Mesodermal cell (in vitro differentiated cells): ENCODE data around the gene FICD.

Experiments
- H3K27ac ChIP-seq: 2 replicates; pipeline ENCODE4 v1.7.0; 2013; ENCODE audit warnings: mild to moderate bottlenecking, low read depth, low read length, moderate library complexity; ENCODE audit not compliant: severe bottlenecking
- H3K36me3 ChIP-seq: 2 replicates; pipeline ENCODE4 v1.7.1; 2013; ENCODE audit warnings: mild to moderate bottlenecking, low read length, moderate library complexity; ENCODE audit not compliant: control insufficient read depth, insufficient read depth
- H3K4me1 ChIP-seq: one replicate; pipeline ENCODE4 v1.7.1; 2013; ENCODE audit warnings: mild to moderate bottlenecking, low read length; ENCODE audit not compliant: insufficient read depth, control insufficient read depth, poor library complexity, severe bottlenecking
- H3K4me3 ChIP-seq: 2 replicates; pipeline ENCODE4 v1.7.0; 2013; ENCODE audit warnings: low read length, control low read depth, mild to moderate bottlenecking; ENCODE audit not compliant: insufficient read depth, poor library complexity, severe bottlenecking; ENCODE audit errors: extremely low read depth
- H3K9me3 ChIP-seq: 2 replicates; pipeline ENCODE4 v1.7.1; 2013; ENCODE audit warnings: mild to moderate bottlenecking, low read length, moderate library complexity; ENCODE audit not compliant: control insufficient read depth
- WGBS, 2 experiments: methylation state at CpG; one replicate each; pipeline ENCODE4 v1.1.5; 2013; ENCODE audit warnings: missing lambda C conversion rate in 2 of 2; ENCODE audit not compliant: insufficient coverage in 2 of 2; 5-methylcytosine and 5-hydroxymethylcytosine counted together

FICD gene

DNA sequence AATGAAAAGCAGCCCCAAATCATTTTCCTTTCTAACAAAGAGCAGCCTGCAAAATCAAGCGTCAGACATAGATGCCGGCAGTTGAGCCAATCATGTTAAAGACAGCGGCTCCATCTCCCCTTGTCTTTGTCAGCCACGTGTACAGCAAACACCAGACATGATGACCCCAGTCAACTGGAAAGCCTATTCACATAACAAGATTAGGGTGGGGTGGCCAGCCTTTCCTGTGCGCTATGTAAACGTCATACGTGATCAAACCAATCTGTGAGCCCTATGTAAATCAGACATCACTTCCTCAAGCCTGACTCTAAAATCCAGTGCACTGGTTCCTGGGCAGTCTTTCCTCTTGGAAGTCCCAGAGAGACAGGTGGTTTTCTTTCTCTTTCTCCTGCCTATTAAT, 9.9 kb upstream of the FICD start:
- H3K4me1 ChIP-seq, result no peaks in the 10 kb centered on the region
- 81 to 93% methylated on average over 7 of the region's 7 CpGs for WGBS, 2 experiments

DNA sequence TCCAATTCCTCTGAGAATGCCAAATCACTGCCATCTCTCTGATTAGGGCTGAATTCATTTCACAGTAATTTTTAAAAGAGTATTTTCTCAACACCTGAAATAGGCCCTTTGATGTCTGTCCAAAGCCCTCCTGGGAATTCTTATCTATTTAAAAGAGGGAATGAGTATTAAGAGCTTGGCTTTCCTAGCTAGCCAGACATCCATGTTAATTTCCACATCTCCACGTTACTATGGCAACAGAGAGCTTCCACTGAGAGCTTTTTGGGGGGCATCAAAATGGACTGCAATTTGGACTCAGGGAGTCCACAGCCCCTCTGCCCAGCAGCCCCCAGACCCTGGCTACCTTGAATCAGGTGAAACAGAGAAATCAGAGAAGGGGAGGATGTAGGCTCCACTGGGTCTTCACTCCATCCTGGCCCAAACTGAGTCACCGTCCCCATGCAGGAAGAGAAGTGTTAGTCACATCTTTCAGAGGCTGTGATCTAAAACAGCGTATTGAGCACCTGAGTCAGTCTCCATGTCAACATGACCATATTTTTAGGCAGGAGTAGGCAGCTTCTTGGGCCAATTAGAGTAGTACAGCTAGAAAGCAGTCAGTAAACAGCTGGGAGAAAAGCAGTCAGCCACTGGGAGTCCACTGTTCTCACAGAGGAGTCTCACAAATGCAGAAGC, 7.0 kb upstream of the FICD start:
- H3K27ac ChIP-seq, result no peak overlapping the region
- peaks cover 18% of the 10 kb centered on the region for H3K9me3 ChIP-seq
- WGBS, 2 experiments, result 88 to 89% methylated on average over 3 of the region's 3 CpGs
- H3K4me3 ChIP-seq, result no peak overlapping the region
- no peaks in the 10 kb centered on the region for H3K36me3 ChIP-seq
- no peaks in the 10 kb centered on the region for H3K4me1 ChIP-seq

More for the DNA sequence above, 9.9 kb upstream of the FICD start:
- H3K9me3 ChIP-seq, result peaks cover 24% of the 10 kb centered on the region
- no peak overlapping the region for H3K4me3 ChIP-seq
- H3K27ac ChIP-seq, result no peak overlapping the region
- H3K36me3 ChIP-seq, result no peaks in the 10 kb centered on the region

DNA sequence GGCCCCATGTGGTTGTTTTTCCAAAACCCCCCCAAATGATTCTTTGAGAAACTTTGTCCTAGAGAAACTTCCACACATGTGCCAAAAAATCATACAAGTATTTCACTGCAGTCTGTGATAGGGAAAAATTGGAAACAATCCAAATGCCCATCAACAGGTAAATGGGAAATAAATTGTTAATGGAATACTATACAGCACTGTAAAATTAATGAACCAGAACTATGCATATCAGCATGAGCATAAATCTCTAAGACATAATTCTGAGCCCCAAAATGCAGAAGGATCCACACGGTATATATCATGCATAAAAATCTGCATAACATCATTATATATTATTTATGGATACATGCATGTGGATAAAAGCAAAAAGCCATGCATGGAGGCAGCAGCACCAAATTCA, 5.3 kb upstream of the FICD start:
- Histone ChIP-seq H3K9me3 (peaks cover 6% of the 10 kb centered on the region), H3K4me3 (no peak overlapping the region), H3K36me3 (no peaks in the 10 kb centered on the region), H3K4me1 (no peaks in the 10 kb centered on the region), H3K27ac (no peak overlapping the region)
- no CpG with 5 or more reads among the region's 1 CpG for WGBS, 2 experiments

DNA sequence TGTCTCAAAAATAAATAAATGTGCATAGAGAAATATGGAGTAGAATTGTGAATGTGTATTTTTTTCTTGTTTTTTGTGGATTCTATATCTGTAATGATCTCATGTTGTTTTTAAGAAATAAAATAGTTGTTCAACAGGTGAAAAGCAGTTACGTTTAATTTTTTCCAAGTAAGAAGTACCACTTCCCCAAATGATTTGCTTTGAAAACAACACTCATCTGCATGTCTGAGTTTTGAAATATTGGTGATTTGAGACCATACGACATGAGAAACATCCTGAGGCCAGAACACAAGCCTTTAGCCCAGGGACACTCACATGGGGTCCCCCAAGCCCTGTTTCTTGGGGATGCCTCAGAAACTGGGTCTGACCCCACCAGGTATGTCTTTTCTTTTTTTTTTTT, 4.2 kb upstream of the FICD start:
- Histone ChIP-seq H3K36me3 (no peaks in the 10 kb centered on the region), H3K27ac (no peak overlapping the region), H3K4me3 (no peak overlapping the region), H3K9me3 (peaks cover 6% of the 10 kb centered on the region), H3K4me1 (no peaks in the 10 kb centered on the region)
- 63% methylated on average over 1 of the region's 2 CpGs; no CpG with 5 or more reads in 1 of the 2 experiments for WGBS, 2 experiments

DNA sequence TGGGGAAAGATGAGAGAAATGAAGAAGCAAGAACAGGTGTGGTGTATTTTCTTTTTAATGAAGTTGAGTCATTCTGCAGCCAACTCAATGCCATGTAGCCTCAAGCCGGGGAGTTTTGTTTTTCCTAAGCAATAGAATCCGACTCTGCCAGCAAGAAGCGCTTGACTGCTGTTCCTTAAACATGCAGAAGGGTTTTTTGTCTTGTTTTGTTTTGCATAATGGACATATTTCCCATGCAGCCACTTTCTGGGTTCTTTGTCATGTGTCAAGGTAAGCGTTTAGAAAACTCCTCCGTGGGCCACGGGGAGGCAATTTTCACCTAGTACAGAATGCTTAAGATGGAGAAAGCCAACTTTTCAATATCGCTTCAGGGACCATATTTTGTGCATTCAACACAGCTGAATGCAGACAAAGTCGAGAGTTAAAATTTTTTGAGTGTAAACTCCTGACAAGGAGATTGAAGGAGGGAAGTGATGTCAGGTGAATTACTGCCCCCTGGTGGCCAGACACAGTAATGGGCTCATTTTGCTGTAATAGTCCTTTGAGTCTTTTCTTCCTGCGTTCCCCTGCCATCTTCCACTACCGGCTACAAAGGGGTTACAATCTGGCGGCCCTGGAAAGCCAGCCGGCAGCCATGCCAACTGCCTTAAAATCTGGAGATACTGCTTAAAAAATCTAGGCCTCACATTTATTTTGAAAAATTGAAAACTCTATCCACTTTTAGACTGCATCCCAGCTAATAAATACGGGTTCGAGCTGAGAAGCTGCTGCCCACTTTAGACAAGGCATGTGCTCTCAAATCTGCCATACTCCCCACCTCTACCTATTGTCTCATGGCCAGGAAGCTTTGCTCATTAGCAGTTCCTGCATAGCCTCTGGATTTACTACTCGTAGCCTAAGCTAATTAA, 3.2 kb upstream of the FICD start:
- peaks cover 6% of the 10 kb centered on the region for H3K9me3 ChIP-seq
- no peaks in the 10 kb centered on the region for H3K4me1 ChIP-seq
- no peak overlapping the region for H3K4me3 ChIP-seq
- H3K36me3 ChIP-seq, result peaks cover 3% of the 10 kb centered on the region
- H3K27ac ChIP-seq, result no peak overlapping the region
- WGBS, 2 experiments, result 33 to 42% methylated on average over 11 to 13 of the region's 15 CpGs

DNA sequence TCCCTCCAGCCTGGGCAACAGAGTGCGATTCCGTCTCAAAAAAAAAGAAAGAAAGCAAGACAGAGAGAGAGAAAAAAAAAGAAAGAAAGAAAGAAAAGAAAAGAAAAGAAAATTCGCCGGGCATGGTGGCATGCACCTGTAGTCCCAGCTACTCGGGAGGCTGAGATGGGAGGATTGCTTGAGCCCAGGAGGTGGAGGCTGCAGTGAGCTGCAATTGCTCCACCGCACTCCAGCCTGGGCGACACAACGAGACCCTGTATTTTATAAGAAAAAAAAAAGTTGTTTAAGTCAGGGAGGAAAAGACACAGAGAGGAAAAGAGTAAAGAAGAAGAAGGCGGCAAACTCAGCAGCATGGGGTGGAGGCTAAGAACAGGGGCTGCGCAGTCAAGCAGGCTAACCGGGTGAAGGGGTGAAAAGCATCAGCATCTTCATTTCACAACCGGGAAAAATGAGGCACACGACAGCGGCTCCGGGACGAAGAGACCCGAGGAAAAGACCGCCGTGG, 557 bp upstream of the FICD start:
- H3K27ac ChIP-seq, result no peak overlapping the region
- peaks cover 26% of the 10 kb centered on the region for H3K36me3 ChIP-seq
- H3K9me3 ChIP-seq, result peaks cover 5% of the 10 kb centered on the region
- WGBS, 2 experiments, result 42 to 48% methylated on average over 18 to 19 of the region's 19 CpGs
- H3K4me1 ChIP-seq, result peaks cover 3% of the 10 kb centered on the region
- H3K4me3 ChIP-seq, result peak overlapping the region; percentile 84

DNA sequence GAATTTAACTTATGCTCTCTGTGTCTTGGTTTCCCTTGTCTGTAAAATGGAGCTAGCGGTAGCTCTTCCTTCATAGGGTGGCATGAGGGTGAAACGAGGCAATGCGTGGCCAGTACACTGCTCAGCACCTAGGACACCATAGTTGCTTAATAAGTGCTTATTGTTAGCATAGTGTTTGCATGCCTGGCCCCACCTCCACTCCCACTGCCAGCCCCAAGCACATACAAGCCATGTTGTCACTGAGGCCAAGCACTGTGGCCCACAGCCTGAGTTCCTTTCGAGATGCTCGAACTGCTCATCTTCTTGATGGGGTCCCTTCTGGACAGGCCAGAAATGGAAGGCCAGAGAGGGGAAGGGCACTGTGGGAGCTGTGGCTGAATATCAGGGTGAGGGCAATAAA, 839 bp downstream of the FICD start:
- WGBS, 2 experiments, result 94 to 100% methylated on average over 1 to 2 of the region's 5 CpGs

DNA sequence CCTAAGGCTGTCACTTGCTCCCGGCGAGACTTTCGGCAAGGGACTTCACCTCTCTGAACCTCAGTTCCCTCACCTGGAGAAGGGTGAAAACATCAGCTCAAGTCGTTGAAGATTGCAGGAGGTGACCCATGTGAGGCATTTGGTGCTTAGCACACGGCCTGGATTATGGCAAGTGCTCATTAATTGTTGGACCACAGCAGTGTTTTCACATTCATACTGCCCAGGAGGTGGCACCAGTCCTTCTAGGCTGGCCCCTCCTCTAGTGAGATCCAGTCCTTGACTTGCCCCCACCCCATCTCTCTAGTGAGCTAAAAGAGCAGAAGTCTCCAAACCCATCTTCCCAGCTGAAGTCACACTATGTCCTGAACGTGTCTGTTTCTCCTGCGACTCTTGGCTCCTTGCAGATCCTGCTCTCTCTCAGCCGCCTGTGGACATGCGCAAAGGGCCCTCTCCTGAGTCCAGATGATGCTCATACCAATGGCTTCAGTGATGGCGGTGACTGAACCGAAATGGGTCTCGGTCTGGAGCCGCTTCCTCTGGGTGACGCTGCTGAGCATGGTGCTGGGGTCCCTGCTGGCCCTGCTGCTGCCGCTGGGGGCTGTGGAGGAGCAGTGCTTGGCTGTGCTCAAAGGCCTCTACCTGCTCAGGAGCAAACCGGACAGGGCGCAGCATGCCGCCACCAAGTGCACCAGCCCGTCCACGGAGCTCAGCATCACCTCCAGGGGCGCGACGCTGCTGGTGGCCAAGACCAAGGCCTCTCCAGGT, 1.6 kb downstream of the FICD start:
- H3K27ac ChIP-seq, result no peak overlapping the region
- 94 to 95% methylated on average over 21 to 23 of the region's 23 CpGs for WGBS, 2 experiments
- H3K4me1 ChIP-seq, result peaks cover 3% of the 10 kb centered on the region
- H3K36me3 ChIP-seq, result peaks cover 48% of the 10 kb centered on the region
- H3K4me3 ChIP-seq, result no peak overlapping the region
- no peaks in the 10 kb centered on the region for H3K9me3 ChIP-seq

More for the DNA sequence above, 839 bp downstream of the FICD start:
- H3K9me3 ChIP-seq, result no peaks in the 10 kb centered on the region
- H3K4me1 ChIP-seq, result peaks cover 3% of the 10 kb centered on the region
- peaks cover 40% of the 10 kb centered on the region for H3K36me3 ChIP-seq
- H3K4me3 ChIP-seq, result peak overlapping the region; percentile 84
- H3K27ac ChIP-seq, result no peak overlapping the region

DNA sequence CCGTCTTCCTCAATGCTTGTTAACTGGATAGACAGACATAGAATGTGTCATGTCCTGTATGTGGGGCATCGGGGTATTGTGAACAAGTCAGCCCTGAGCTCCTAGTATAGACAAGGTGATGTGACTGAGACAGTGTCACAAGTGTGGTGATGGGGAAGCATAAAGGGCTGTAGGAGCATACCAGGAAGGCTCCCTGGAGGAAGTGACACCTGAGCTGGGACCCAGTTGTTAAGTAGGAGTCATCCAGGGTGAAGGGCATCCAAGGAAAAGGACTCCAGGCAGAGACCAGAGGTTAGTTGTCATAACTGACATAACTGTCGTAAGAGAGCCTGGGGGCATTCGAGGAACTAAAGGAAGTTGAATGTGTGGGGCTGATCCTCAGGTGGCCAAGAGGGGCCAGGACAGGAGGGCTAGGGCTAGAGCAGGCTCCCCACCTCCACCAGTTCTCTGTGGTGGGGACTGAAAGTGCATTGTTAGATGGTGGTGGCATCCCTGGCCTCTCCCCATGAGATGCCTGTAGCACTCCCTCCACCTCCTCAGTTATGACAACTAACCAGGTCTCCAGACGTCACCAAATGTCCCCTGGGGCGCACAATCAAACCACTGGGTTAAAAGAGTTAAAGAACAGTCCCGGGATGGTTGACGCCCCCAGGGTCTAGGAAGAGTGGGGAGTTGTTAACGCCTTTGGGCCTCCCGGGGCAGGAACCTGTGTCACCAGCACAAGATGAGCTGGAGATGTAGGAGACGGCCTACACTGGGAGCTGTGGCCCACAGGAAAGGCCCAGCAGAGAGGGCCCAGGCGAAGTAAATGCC, 2.4 kb downstream of the FICD start:
- no peak overlapping the region for H3K27ac ChIP-seq
- H3K9me3 ChIP-seq, result no peaks in the 10 kb centered on the region
- peaks cover 3% of the 10 kb centered on the region for H3K4me1 ChIP-seq
- H3K4me3 ChIP-seq, result no peak overlapping the region
- peaks cover 56% of the 10 kb centered on the region for H3K36me3 ChIP-seq
- 89 to 93% methylated on average over 10 to 12 of the region's 12 CpGs for WGBS, 2 experiments
